Measurements from ENCODE around the gene ERG28.

Gene ERG28

GRCh38 chr14:75612157-75612556 is 48.5 kb downstream of the ERG28 start (continued):
- TF ChIP-seq, protein P1, sequence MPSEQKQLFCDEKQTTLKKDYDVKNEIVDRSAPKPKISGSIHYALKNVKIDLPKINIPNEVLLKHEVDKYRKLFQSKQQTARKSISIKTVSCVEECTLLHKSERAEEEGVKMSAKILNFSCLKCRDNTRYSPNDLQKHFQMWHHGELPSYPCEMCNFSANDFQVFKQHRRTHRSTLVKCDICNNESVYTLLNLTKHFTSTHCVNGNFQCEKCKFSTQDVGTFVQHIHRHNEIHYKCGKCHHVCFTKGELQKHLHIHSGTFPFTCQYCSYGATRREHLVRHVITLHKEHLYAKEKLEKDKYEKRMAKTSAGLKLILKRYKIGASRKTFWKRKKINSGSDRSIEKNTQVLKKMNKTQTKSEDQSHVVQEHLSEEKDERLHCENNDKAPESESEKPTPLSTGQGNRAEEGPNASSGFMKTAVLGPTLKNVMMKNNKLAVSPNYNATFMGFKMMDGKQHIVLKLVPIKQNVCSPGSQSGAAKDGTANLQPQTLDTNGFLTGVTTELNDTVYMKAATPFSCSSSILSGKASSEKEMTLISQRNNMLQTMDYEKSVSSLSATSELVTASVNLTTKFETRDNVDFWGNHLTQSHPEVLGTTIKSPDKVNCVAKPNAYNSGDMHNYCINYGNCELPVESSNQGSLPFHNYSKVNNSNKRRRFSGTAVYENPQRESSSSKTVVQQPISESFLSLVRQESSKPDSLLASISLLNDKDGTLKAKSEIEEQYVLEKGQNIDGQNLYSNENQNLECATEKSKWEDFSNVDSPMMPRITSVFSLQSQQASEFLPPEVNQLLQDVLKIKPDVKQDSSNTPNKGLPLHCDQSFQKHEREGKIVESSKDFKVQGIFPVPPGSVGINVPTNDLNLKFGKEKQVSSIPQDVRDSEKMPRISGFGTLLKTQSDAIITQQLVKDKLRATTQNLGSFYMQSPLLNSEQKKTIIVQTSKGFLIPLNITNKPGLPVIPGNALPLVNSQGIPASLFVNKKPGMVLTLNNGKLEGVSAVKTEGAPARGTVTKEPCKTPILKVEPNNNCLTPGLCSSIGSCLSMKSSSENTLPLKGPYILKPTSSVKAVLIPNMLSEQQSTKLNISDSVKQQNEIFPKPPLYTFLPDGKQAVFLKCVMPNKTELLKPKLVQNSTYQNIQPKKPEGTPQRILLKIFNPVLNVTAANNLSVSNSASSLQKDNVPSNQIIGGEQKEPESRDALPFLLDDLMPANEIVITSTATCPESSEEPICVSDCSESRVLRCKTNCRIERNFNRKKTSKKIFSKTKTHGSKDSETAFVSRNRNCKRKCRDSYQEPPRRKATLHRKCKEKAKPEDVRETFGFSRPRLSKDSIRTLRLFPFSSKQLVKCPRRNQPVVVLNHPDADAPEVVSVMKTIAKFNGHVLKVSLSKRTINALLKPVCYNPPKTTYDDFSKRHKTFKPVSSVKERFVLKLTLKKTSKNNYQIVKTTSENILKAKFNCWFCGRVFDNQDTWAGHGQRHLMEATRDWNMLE (tag by site-specific recombination; conservative IDR thresholded peaks at IDR 0.05; ENCODE audit: low read depth): no peak
- TF ChIP-seq SALL2 (tag by site-specific recombination; IDR thresholded peaks at IDR 0.05; ENCODE audit: borderline replicate concordance) (no peak), TRIM28 (IDR thresholded peaks at IDR 0.05; ENCODE audit: borderline replicate concordance, low read length) (no peak)

DNA sequence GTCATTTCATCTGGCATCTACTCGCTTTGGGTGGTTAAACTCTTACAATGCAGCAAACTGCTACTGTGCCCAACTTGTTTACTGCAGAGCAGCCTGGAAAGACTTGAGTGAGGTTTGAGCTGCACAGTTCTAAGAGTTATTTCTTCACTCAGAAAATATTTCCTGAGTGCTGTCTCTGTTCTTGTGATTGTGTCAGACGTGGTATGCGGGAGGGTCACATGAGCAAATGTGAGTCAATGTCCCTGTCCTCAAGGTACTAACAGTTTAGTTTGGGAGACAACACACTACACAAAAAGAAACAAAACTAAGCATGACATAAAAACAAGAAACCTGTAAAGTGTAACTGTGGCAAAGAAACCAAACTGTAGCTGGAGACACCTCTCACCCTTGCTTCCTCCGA is 49.8 kb downstream of the ERG28 start:
- no peak overlapping the region for H3K27ac ChIP-seq (ENCODE audit: extremely low read depth, low read depth, low read length)
- no peaks in the 10 kb centered on the region for H3K9me3 ChIP-seq (ENCODE audit: control insufficient read depth, insufficient read depth, low read depth, low read length)
- TF ChIP-seq ZBTB1 (tag by site-specific recombination; IDR thresholded peaks at IDR 0.05) (no peak), ZFP37 (tag by site-specific recombination; IDR thresholded peaks at IDR 0.05) (no peak), ZNF707 (tag by site-specific recombination; IDR thresholded peaks at IDR 0.05) (no peak), INSM2 (tag by site-specific recombination; IDR thresholded peaks at IDR 0.05) (no peak), ZNF843 (tag by site-specific recombination; IDR thresholded peaks at IDR 0.05) (no peak), ZNF596 (tag by site-specific recombination; IDR thresholded peaks at IDR 0.05) (no peak), ZNF202 (tag by site-specific recombination; IDR thresholded peaks at IDR 0.05; ENCODE audit: borderline replicate concordance) (no peak), ZNF561 (tag by site-specific recombination; IDR thresholded peaks at IDR 0.05; ENCODE audit: borderline replicate concordance) (no peak)
- TF ChIP-seq, protein P2, sequence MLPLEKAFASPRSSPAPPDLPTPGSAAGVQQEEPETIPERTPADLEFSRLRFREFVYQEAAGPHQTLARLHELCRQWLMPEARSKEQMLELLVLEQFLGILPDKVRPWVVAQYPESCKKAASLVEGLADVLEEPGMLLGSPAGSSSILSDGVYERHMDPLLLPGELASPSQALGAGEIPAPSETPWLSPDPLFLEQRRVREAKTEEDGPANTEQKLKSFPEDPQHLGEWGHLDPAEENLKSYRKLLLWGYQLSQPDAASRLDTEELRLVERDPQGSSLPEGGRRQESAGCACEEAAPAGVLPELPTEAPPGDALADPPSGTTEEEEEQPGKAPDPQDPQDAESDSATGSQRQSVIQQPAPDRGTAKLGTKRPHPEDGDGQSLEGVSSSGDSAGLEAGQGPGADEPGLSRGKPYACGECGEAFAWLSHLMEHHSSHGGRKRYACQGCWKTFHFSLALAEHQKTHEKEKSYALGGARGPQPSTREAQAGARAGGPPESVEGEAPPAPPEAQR (tag by site-specific recombination; IDR thresholded peaks at IDR 0.05): no peak
- no peaks in the 10 kb centered on the region for H3K36me3 ChIP-seq (ENCODE audit: control insufficient read depth in 2 of 2, insufficient read depth in 1 of 2, low read length in 2 of 2)
- ChIA-PET CTCF (interaction anchor here (0.8 to 2.7 kb wide), 2 partner anchors 34 to 43 kb away, joined by 3 to 12 read pairs; no protein-coding TSS in a partner anchor), POLR2A (no interaction called here)
- no peaks in the 10 kb centered on the region for H3K4me1 ChIP-seq (ENCODE audit: control insufficient read depth, insufficient read depth, low read length)
- H3K4me3 ChIP-seq (ENCODE audit: low read depth, low read length): no peak overlapping the region

- ChIA-PET POLR2A (no interaction called here), CTCF (interaction anchor here (0.8 to 2.7 kb wide), 4 partner anchors 33 to 373 kb away, joined by 3 to 12 read pairs (median 4); no protein-coding TSS in a partner anchor)
- Histone ChIP-seq H3K9me3 (ENCODE audit: control insufficient read depth, insufficient read depth, low read depth, low read length) (no peaks in the 10 kb centered on the region), H3K4me1 (ENCODE audit: control insufficient read depth, insufficient read depth, low read length) (no peaks in the 10 kb centered on the region), H3K36me3 (ENCODE audit: control insufficient read depth in 2 of 2, insufficient read depth in 1 of 2, low read length in 2 of 2) (no peaks in the 10 kb centered on the region), H3K4me3 (ENCODE audit: low read depth, low read length) (no peak overlapping the region), H3K27ac (ENCODE audit: extremely low read depth, low read depth, low read length) (no peak overlapping the region)
- TF ChIP-seq RBAK (tag by site-specific recombination; IDR thresholded peaks at IDR 0.05) (no peak), GLIS2 (tag by site-specific recombination; IDR thresholded peaks at IDR 0.05) (no peak), SCRT1 (tag by site-specific recombination; IDR thresholded peaks at IDR 0.05; ENCODE audit: borderline replicate concordance) (no peak), REST (tag by site-specific recombination; IDR thresholded peaks at IDR 0.05) (no peak), ZNF561 (tag by site-specific recombination; IDR thresholded peaks at IDR 0.05; ENCODE audit: borderline replicate concordance) (no peak)
These were observed 50.8 kb downstream of the ERG28 start for GRCh38 chr14:75609606-75610475.

All from HEK293 (cell line).